Mucosa of descending colon (tissue), 3 donors: ENCODE data around the gene MAPK13. TPM values are rescaled to one million over a fixed set of nuclear protein-coding genes. Genes with fewer than 3 reads are reported as not detected.

ENCODE experiments used
- ATAC-seq: fragments of 200-7000 bp; cut with Tn5 transposase; one replicate; pipeline ENCODE4 v1.9.1; 2020; ENCODE audit warnings: mild to moderate bottlenecking, moderate library complexity
- DNase-seq, 3 donors: peaks; one replicate each; pipeline ENCODE4 v3.0.0-alpha.2; 2020
- H3K36me3 ChIP-seq: fragments of 200-600 bp; one replicate; pipeline ENCODE4 v1.8.0; 2021; ENCODE audit warnings: low read depth, mild to moderate bottlenecking
- H3K4me1 ChIP-seq: fragments of 200-600 bp; one replicate; pipeline ENCODE4 v1.8.0; 2021; ENCODE audit warnings: low read depth, mild to moderate bottlenecking
- H3K4me3 ChIP-seq: fragments of 200-600 bp; one replicate; pipeline ENCODE4 v1.8.0; 2021; ENCODE audit warnings: mild to moderate bottlenecking
- H3K9me3 ChIP-seq: fragments of 200-600 bp; one replicate; pipeline ENCODE4 v1.8.0; 2021; ENCODE audit warnings: mild to moderate bottlenecking
- CTCF ChIP-seq: fragments of 200-600 bp; IDR thresholded peaks from one replicate; pipeline ENCODE4 v1.8.0; 2022; ENCODE audit warnings: antibody characterized with exemption, mild to moderate bottlenecking
- intact Hi-C, 2 donors: fragments of 100-400 bp; cut with DNase I in 1 of 2; cut with micrococcal nuclease in 1 of 2; formaldehyde crosslinking; loops; one replicate each; pipeline versions ENCODE4 v1.11.0 to v1.11.1; 2022; cut with DNase I, micrococcal nuclease
- total RNA-seq, 3 donors: library from RNA; stranded (reverse); fragmentation: NEBNext Ultra II Directional in 2 of 3; extraction: Animal tissue kit (Norgen Biotek cat#: 25700) in 2 of 3; gene quantifications; one replicate each; pipeline versions ENCODE4 v1.2.1 to v1.2.4, GENCODE V29; 2021 to 2023
- donor health status: DM: no; HTN: no; CAD: no; lungs with moderate emphysema.
- donor health status: DM: no; HTN: no; CAD: no.
- donor health status: DM: no; HTN: yes; CAD: no.

The MAPK13 gene
- total RNA-seq, 3 donors from 2014 or later = 82.7 to 173 (median 157) TPM

DNA sequence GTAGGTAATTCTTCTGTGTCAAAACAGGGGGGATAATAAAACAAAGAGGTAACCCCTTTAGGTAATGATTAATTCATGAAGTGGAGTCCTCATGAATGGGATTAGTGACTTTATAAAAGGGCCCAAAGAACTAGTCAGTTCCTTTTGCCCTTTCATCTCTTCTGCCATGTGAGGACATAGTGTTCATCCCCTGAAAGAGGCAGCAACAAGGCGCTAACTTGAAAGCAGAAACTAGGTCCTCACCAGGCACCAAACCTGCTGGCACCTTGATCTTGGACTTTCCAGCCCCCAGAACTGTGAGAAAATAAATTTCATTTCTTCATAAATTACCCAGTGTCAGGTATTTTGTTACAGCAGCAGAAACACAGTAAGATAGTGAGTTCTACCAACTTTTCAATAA is 49.8 kb downstream of the MAPK13 start:
- no peaks in the 10 kb centered on the region for H3K36me3 ChIP-seq
- H3K4me3 ChIP-seq = no peak overlapping the region
- no peaks in the 10 kb centered on the region for H3K4me1 ChIP-seq
- H3K9me3 ChIP-seq = no peaks in the 10 kb centered on the region
- DNase-seq (no peak), ATAC-seq (no peak)
- no peak for TF ChIP-seq CTCF
- intact Hi-C loops = no loop called here

DNA sequence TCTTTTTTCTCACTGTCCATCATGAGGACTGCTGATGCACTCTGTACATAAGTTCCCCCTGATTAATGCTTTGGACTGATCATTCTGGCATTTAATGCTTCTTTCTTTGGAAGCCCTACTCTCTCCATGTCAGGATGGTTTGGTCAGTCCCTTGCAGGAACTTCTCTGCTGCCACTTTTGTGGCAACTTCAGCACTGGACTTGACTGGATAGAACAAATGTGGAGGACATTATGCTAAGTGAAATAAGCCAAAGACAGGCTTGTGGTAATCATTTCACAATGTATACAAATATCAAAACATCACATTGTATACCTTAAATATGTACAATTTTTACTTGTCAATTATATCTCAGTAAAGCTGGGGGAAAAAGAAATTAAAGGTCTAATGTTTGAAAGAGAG is 54.0 kb downstream of the MAPK13 start:
- intact Hi-C loops = no loop called here
- H3K4me3 ChIP-seq = no peak overlapping the region
- DNase-seq = no peak
- no peaks in the 10 kb centered on the region for H3K36me3 ChIP-seq
- TF ChIP-seq CTCF = no peak
- no peaks in the 10 kb centered on the region for H3K9me3 ChIP-seq
- no peaks in the 10 kb centered on the region for H3K4me1 ChIP-seq
- ATAC-seq = no peak

GRCh38 chr6:36186199-36186598 is 55.9 kb downstream of the MAPK13 start:
- no peaks in the 10 kb centered on the region for H3K9me3 ChIP-seq
- ATAC-seq = no peak
- intact Hi-C loops = no loop called here
- no peak overlapping the region for H3K4me3 ChIP-seq
- DNase-seq = no peak
- TF ChIP-seq CTCF = no peak
- H3K36me3 ChIP-seq = no peaks in the 10 kb centered on the region
- no peaks in the 10 kb centered on the region for H3K4me1 ChIP-seq

GRCh38 chr6:36187446-36187845 is 57.1 kb downstream of the MAPK13 start:
- no peaks in the 10 kb centered on the region for H3K36me3 ChIP-seq
- ATAC-seq (no peak), DNase-seq (no peak)
- H3K4me1 ChIP-seq = no peaks in the 10 kb centered on the region
- no peak overlapping the region for H3K4me3 ChIP-seq
- intact Hi-C loops = no loop called here
- no peak for TF ChIP-seq CTCF
- H3K9me3 ChIP-seq = no peaks in the 10 kb centered on the region

Other genes with a start within 250 kb of the MAPK13 start
- gene SRPK1, start 209.4 kb upstream of the MAPK13 start, total RNA-seq = 10 to 100 TPM; 57.3 to 84.3 (median 75.8) TPM
- 1 to 10 TPM in 1 of 3 donors, under 1 TPM in 2; 0.28 to 1.0 (median 0.35) TPM for gene SLC26A8, start 105.9 kb upstream of the MAPK13 start, total RNA-seq
- gene MAPK14, start 102.7 kb upstream of the MAPK13 start, total RNA-seq = 10 to 100 TPM; 56.1 to 67.7 (median 63.2) TPM
- gene BRPF3, start 66.2 kb downstream of the MAPK13 start, total RNA-seq = 10 to 100 TPM; 74.8 to 84.6 (median 75.9) TPM
- under 1 TPM; 0.19 to 0.38 (median 0.27) TPM for gene PNPLA1, start 139.5 kb downstream of the MAPK13 start, total RNA-seq
- gene BNIP5, start 206.4 kb downstream of the MAPK13 start, total RNA-seq = 10 to 100 TPM in 2 of 3 donors, 1 to 10 TPM in 1; 8.1 to 17.4 (median 12.6) TPM